Umbilical cord (tissue), 2 donors: Measurements from ENCODE around the gene NCK2. TPM values are rescaled to one million over a fixed set of nuclear protein-coding genes. Genes with fewer than 3 reads are reported as not detected.

Experiments used
- DNase-seq: peaks from one replicate; pipeline ENCODE4 v3.0.0-alpha.2; 2015; ENCODE audit warnings: low spot score
- total RNA-seq: library from RNA; depleted of rRNA; stranded (reverse); fragments of >200 nt; gene quantifications from one replicate; pipeline ENCODE4 v1.2.3, GENCODE V29; 2014; ENCODE audit warnings: low replicate concordance; ENCODE audit not compliant: insufficient read depth

NCK2 gene
- total RNA-seq, 1 donor from 2014 or later: 42.4 TPM

DNA sequence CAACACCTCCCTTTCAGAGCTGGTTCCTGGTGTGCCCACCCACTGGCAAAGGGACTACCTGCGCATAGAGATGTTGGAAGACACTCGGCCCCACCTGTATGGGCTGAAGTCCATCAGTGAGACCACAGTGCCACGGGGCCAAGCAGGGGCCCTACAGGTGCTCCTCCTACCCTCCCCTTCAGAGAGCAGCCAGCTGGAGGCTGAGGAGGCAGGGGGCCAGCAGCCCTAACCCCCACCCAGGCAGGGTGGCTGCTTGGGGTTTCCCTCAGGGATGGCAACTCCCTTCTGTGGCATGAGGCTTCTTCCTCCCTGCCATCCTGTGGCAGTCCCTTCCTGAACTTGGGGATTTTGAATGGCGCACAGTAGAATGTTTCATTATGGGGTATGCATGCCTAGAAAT is 125.3 kb downstream of the NCK2 start:
- no peak for DNase-seq

- no peak for DNase-seq
Measured at GRCh38 chr2:105870858-105871257, 126.1 kb downstream of the NCK2 start.

DNA sequence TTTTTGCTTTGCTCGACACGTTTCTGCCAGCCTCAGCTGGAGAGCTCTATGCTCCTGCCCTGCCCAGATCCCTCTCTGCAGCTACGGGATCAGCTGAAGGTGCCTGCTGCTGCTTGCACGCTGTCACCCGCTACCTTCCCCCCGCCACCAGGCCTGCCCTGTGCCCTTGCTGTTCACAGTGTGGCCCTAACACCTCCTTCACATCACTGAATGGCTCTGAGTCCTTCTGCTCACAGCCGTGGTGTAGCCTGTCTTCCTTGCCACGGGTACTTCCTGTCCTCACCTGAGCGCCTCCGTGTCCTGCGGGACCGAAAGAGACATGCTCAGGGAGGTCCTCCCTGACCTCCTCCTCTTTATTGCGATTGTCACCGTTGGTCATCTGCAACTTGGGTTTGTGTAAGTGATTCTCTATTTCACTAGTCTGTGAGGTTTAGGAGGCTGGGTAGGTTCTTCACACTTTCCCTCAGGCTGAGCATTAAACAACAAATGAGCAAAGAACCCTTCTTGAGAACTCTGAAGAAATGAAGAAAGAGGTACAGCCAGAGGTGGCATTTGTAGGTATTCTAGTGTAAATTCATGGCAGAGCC is 127.5 kb downstream of the NCK2 start:
- DNase-seq: no peak

DNA sequence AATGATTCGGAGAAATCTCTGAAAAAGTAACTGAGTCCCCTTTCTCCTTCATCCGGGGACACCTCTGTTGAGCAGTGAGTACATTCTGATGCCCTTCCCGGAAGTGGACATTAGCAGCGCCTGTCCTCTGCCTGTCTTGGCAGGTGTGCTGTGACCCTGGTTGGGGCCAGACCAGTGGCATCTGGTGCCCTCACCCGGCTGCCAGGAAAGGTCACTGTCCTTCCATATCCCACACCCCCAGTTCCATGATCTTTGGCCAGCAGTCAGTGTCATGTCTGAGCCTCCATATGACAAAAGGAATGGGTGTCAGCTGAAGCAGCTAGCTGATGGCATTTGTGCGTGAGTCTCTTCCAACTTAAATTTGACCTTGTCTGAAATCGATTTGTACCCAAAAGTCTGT is 128.1 kb downstream of the NCK2 start:
- DNase-seq: no peak

DNA sequence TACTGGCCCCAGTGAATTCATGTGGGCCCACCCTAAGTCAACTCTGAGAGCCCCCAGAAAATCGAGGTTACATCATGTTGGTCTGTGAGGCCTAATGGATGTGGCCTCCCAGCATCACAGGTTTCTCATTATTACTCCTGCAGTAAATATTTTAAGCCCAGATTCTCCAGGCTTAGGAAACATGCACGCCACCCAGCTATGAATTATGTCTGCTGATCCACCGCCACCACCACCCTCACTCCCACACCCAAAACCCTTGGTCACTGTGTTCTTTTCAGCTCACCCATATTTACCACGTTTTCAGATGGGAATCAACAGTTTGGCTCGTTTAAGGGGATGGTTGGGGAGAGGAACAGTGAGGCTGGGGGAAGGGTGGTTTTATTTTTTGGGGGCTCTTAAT is 128.6 kb downstream of the NCK2 start:
- no peak for DNase-seq

DNA sequence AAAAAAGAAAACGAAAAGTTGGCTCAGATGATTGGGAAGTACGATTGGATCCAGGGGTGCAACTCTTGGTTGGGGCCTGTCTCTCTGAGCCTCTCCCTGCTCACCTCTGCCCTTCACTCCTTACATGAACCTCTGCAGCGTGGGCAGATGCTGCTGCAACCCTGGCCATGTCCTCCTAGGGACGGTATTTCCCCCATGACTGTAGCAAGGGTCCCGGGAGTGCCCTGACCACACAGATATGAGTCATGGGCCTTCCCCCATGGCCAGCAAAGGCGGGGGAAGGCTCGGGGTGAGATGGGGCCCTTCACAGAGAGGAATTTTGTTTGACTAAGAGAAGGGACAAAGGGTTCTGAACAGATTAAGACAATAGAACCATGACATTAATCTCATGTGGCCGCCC is 129.0 kb downstream of the NCK2 start:
- no peak for DNase-seq

DNA sequence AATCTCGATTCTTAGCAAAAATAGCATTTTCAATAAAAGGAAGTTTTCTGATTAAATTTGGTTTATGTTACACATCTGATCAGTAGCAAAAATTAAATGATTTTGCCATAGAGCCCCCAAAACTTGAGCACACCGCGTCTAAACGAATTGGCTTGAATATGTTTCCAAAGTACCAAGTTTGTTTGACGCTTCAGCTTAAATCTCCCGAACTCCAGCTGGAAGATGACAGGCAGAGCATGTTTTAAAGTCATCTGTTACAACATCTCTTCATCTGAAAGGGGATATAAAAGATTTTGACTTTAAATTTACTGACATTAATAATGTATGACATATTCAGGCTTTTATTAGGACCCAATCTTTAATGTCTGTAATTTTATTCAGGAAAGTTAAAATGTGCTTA is 129.8 kb downstream of the NCK2 start:
- DNase-seq: no peak

GRCh38 chr2:105875241-105875640 is 130.5 kb downstream of the NCK2 start:
- no peak for DNase-seq

GRCh38 chr2:105876191-105876590 is 131.5 kb downstream of the NCK2 start:
- no peak for DNase-seq

DNA sequence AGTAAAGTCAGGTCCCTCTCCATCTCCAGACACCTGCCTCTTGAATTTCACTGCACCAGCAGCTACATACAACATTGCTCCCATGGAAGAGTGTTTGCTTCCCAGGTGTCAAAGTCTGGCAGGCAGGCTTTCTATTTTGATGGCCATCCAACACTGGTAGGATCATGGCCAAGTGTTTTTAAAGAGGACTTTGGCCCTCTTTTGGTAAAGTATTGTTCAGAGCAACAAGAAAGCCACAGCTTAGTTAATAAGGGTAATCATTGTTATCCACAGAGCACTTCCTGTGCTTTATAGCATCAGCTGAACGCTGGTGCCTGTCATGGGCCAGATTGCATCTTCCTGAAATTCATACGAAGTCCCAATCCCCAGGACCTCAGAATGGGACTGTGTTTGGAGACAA is 133.2 kb downstream of the NCK2 start:
- DNase-seq: no peak

DNA sequence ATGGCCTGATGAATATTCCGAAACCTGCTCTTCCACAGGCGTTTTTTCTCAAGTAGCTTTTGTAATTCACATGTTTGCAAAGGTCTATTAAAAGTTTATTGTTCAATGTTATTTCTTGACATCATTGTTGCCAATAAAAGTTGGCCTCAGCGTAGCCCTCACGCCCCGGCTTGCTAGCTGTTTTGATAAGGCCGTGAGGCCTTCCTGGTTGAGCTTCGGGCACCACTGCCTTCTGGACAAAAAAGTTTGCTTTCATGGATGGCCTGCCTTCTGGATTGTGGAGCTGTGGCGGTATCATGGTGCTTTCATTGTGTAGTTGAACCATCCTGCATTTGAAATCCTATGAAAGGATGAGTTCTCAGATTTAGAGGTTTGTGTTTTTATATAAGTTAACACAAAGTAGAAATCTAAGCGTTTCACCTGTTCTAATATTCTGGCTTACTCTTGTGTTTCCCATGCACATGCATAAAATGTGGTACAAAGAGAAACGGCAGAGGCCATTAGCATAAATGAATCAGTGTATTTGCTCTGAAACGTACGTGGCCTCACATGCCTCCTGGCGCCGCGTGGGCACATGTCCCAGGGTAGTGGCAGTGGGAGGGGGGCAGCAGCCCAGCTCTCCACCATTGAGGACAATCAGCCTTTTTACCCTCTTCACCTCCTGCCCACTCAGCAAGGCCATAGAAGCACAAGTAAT is 134.5 kb downstream of the NCK2 start:
- no peak for DNase-seq

- DNase-seq: no peak
Measured at GRCh38 chr2:105879803-105880300, 135.1 kb downstream of the NCK2 start.

- DNase-seq: no peak
Measured at GRCh38 chr2:105880637-105881036, 135.9 kb downstream of the NCK2 start.

GRCh38 chr2:105881286-105882136 is 136.8 kb downstream of the NCK2 start:
- no peak for DNase-seq

GRCh38 chr2:105882341-105882740 is 137.6 kb downstream of the NCK2 start:
- DNase-seq: no peak

- DNase-seq: peak; percentile 18
Measured at GRCh38 chr2:105882920-105883435, 138.3 kb downstream of the NCK2 start.

- no peak for DNase-seq
Measured at GRCh38 chr2:105883911-105884694, 139.4 kb downstream of the NCK2 start.

GRCh38 chr2:105885456-105885855 is 140.7 kb downstream of the NCK2 start:
- no peak for DNase-seq

DNA sequence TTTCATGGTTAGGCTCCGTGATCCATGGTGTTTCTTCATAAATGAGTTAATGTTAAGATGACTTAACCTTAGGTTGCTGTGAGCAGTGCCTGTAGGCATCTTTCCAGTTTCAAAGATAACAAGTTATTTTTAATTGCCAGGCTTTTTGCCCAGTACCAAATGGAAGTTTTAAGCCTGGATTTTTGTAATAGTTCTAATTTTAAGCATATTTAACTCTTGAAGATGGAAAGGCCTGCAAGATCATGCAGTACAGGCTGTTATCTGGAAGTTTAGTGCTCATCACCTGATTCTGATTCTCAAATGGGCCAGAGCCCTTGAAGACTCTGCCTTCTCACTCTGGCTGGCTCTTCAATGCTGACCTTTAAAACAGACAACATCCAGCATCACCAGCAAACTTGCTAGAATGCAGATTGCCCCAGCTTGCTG is 141.3 kb downstream of the NCK2 start:
- peak; percentile 68 for DNase-seq

DNA sequence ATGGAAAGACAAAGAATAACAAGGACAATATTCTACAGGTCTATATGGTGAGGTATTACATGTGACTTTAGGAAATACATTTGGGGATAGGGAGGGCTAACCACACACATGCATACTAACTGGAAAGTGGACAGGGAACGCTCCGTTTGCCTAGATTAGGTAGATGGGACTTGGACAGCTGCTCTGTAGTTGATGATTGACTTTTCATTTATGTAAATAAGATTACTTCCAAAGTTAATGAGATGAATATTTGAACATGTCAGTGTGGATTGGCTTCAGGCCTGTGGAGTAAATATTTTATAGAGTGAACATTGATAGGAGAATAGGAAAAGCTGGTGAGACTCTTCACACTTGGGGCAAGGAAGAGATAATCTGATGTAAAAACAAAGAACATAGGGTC is 142.0 kb downstream of the NCK2 start:
- DNase-seq: no peak

DNA sequence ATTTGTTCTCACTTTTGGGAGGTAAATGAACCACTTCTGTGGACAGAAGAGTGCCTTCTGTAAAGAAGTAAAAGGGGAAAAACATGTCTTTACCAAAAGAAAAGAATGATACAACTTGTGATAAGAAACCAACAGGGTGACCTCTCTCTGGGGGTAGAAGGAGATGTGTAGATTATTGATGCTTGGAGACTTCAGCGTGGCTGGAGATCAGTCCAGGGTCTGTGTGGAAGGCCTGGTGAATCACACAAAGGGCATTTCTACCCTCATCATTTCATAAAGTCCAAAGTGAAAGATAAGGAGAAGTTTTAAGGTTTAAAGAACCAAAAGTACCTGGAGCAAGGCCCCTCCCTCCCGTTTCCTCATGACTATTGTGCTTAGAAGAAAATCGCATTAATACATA is 142.5 kb downstream of the NCK2 start:
- DNase-seq: no peak
